NB4 (cell line): Measurements from ENCODE around the gene LRIT2.
A peak's percentile ranks its signal among the peaks of the same experiment; 100 is the strongest.

Experiments used
- DNase-seq: peaks from one replicate; pipeline ENCODE4 v3.0.0; 2010; ENCODE audit warnings: low read depth
- H3K4me3 ChIP-seq: one replicate; pipeline ENCODE4 v1.5.1; 2011; ENCODE audit warnings: mild to moderate bottlenecking, low read depth, low read length, moderate library complexity
- CTCF ChIP-seq: IDR thresholded peaks from one replicate; pipeline ENCODE4 v1.5.1; 2012; ENCODE audit warnings: low read depth, low read length
- MYC ChIP-seq: IDR thresholded peaks from 2 replicates; pipeline ENCODE4 v1.6.1; 2011; ENCODE audit warnings: low read depth, low read length
- POLR2A ChIP-seq: IDR thresholded peaks from 2 replicates; pipeline ENCODE4 v1.6.1; 2011; ENCODE audit warnings: mild to moderate bottlenecking; ENCODE audit not compliant: insufficient read length; ENCODE audit errors: extremely low read depth
- TF ChIP-seq, protein P1 (sequence below): IDR thresholded peaks from 2 replicates; pipeline ENCODE4 v1.6.1; 2011; ENCODE audit warnings: low read depth, low read length

The LRIT2 gene

DNA sequence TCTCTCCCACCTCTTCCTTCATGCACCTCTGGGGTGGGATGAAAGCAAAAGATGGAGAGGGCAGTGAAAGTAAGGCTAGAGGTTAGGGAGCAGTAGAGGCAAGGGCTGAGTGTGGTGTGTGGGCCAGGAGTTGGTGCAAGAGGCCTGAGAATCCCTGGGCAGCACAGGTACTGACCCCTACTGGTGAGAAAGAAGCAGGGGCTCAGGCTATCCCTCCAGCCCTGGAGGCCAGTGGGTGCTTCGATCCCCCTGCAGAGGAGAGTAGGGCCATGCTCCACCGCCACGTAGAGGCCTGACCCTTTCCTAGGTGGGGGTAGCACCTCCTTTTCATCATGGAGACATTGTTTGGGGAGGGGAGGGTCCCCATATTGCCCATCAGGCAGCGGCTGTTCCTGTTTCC is 21.2 kb downstream of the LRIT2 start:
- peak; percentile 57 for DNase-seq
- TF ChIP-seq, protein P1, sequence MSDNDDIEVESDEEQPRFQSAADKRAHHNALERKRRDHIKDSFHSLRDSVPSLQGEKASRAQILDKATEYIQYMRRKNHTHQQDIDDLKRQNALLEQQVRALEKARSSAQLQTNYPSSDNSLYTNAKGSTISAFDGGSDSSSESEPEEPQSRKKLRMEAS: no peak
- TF ChIP-seq CTCF: peak; percentile 89
- no peak overlapping the region for H3K4me3 ChIP-seq

DNA sequence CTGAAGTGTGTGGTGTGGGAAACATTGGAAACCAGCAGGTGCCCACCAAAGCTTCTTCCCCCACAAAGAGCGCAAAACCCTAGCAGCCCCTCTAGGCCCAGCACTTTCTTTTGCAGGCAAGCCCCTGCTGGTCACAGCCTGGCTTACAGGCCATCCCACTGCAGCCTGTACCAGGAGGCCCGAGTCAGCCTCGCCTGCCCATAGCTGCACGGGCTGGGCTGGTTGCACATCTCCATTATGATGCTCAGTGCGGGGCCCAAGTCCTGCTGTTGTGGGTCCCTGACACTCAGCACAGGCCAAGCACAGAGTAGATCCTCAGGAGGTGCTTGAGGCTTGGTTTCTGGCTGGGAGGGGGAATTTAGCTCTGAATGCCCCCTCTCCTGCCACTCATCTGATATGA is 23.0 kb downstream of the LRIT2 start:
- TF ChIP-seq, protein P1: no peak
- TF ChIP-seq CTCF: peak; percentile 6
- no peak overlapping the region for H3K4me3 ChIP-seq
- DNase-seq: no peak

- no peak for DNase-seq
- H3K4me3 ChIP-seq: no peak overlapping the region
- no peak for TF ChIP-seq POLR2A
- TF ChIP-seq CTCF: no peak
- no peak for TF ChIP-seq MYC
- TF ChIP-seq, protein P1: no peak
These were observed 23.7 kb downstream of the LRIT2 start for GRCh38 chr10:84201682-84202081.

DNA sequence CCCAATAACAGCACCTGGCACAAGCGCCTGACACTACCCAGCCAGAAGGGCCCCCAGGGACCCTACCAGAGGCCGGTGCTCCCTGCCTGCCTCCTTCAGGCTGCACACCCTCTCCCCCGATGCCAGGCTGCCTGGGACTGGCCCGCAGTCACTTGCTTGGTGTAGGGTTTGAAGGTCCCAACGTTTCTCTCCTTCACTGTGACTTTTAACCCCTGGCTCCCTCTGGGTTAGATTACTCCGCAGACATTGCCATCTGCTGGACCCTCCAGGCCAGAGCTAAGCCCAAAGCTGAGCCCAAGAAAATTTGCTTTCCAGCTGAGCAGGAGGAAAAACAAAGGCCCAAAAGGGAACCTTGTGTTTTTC is 24.1 kb downstream of the LRIT2 start:
- no peak overlapping the region for H3K4me3 ChIP-seq
- no peak for TF ChIP-seq POLR2A
- peak; percentile 12 for TF ChIP-seq CTCF
- DNase-seq: no peak

DNA sequence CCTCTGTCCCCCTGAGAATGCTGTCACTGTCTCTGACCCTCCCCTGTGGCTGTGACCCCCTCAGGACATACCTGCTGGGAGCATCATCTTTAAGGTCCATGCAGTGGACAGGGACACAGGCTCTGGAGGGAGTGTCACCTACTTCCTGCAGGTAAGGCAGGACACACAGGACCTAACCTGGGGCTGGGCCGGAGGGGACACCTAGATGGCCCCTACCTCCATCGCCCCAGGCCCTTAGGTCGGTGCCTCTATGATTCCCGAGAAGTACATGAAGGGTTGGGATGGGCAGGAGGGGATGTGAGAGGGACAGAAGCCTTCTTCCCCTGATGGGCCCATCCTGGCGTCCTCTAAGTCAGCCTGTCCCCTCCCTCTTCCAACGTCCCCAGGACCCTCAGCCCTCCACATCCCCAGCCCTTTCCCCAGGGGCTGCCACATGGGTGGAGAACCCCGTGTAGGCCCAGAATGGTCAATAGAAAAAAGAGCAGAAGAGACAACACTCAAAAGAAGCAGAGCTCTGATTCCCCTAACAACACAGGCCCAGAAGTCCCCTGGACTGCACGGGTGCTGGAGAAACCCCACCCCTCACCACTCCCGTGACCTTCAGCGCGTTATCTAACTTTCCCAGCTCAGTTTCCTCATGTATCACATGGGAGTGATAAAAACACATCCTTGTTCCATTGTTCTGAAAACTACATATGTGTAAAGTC is 24.7 kb downstream of the LRIT2 start:
- no peak for TF ChIP-seq CTCF
- TF ChIP-seq POLR2A: no peak
- no peak for TF ChIP-seq MYC
- TF ChIP-seq, protein P1: no peak
- no peak overlapping the region for H3K4me3 ChIP-seq

DNA sequence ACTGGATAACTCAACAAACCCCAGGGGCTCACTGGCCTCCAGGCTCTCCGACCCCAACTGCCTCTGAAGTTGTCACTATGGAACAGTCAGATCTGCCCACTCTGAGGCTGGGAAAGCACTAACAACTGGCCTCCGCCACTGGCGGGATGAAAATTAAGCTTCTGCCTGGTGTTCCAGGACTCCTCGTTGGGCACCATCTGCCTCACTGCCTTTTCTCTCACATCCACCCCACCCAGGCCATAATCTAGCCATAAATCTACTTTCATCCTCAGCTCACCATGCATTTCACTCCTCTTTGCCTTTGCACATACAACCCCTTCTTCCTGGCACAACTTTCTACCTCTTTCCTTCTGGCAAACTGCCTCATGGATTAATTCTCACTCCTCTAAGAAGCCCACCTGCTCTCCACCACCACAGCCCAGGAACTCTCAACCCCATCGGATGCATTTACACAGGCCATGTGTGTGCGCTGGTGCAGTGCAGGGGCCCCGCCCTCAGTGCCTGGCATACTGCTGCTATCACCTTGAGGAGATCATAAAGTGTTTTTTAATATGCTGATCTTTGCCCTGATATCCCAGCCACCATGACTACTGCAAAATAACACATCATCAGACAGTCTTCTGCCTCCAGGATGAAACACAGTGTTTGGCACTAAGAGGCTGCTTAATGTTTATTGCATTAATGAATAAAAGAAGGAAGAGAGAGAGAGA is 27.0 kb downstream of the LRIT2 start:
- H3K4me3 ChIP-seq: no peak overlapping the region
- TF ChIP-seq CTCF: no peak
- TF ChIP-seq POLR2A: no peak
- TF ChIP-seq, protein P1: no peak
- no peak for TF ChIP-seq MYC
- no peak for DNase-seq

More for the DNA sequence above, 24.7 kb downstream of the LRIT2 start:
- no peak for DNase-seq
